Nephron progenitor cell (in vitro differentiated cells): ENCODE measurements around the gene LCTL.

ENCODE experiments used
- DNase-seq: peaks from one replicate; pipeline ENCODE4 v3.0.0; 2021
- H3K27ac Mint-ChIP-seq: 2 replicates; pipeline ENCODE4 v1.8.0; 2021; ENCODE audit warnings: mild to moderate bottlenecking, moderate library complexity, mixed read lengths
- H3K27me3 Mint-ChIP-seq: 2 replicates; pipeline ENCODE4 v1.8.0; 2021; ENCODE audit warnings: mild to moderate bottlenecking, low read depth, mixed read lengths; ENCODE audit not compliant: poor library complexity
- H3K36me3 Mint-ChIP-seq: 2 replicates; pipeline ENCODE4 v1.8.0; 2021; ENCODE audit warnings: low read depth, mixed read lengths
- H3K4me1 Mint-ChIP-seq: 2 replicates; pipeline ENCODE4 v1.8.0; 2021; ENCODE audit warnings: mixed read lengths
- H3K4me3 Mint-ChIP-seq: 2 replicates; pipeline ENCODE4 v1.8.0; 2021; ENCODE audit warnings: mild to moderate bottlenecking, moderate library complexity, mixed read lengths
- H3K9me3 Mint-ChIP-seq: 2 replicates; pipeline ENCODE4 v1.8.0; 2021; ENCODE audit warnings: mild to moderate bottlenecking, moderate library complexity, mixed read lengths
- CTCF ChIP-seq: fragments of 200-600 bp; sonication (generic); IDR thresholded peaks from 2 replicates; pipeline ENCODE4 v1.5.0; 2021; ENCODE audit warnings: antibody characterized with exemption

The LCTL gene

GRCh38 chr15:66599536-66600239 lies 33.9 kb upstream of the LCTL start:
- H3K36me3 Mint-ChIP-seq, result no peaks in the 10 kb centered on the region
- peaks cover 11% of the 10 kb centered on the region for H3K27me3 Mint-ChIP-seq

GRCh38 chr15:66598095-66598815 lies 32.5 kb upstream of the LCTL start:
- no peak for DNase-seq
- Mint-ChIP-seq H3K27me3 (peaks cover 12% of the 10 kb centered on the region), H3K4me1 (peaks cover 2% of the 10 kb centered on the region), H3K9me3 (no peaks in the 10 kb centered on the region), H3K36me3 (no peaks in the 10 kb centered on the region), H3K27ac (no peak overlapping the region), H3K4me3 (no peak overlapping the region)
- no peak for TF ChIP-seq CTCF

More at GRCh38 chr15:66599536-66600239, 33.9 kb upstream of the LCTL start:
- H3K9me3 Mint-ChIP-seq, result no peaks in the 10 kb centered on the region
- no peak overlapping the region for H3K27ac Mint-ChIP-seq
- peaks cover 8% of the 10 kb centered on the region for H3K4me1 Mint-ChIP-seq
- no peak for DNase-seq
- H3K4me3 Mint-ChIP-seq, result no peak overlapping the region
- no peak for TF ChIP-seq CTCF

- H3K36me3 Mint-ChIP-seq, result no peaks in the 10 kb centered on the region
- no peak overlapping the region for H3K4me3 Mint-ChIP-seq
- no peak overlapping the region for H3K27ac Mint-ChIP-seq
- peaks cover 6% of the 10 kb centered on the region for H3K4me1 Mint-ChIP-seq
- TF ChIP-seq CTCF, result no peak
- H3K27me3 Mint-ChIP-seq, result peaks cover 14% of the 10 kb centered on the region
- no peaks in the 10 kb centered on the region for H3K9me3 Mint-ChIP-seq
- no peak for DNase-seq
Measured at GRCh38 chr15:66595931-66596545, 30.2 kb upstream of the LCTL start.

GRCh38 chr15:66595332-66595731 lies 29.5 kb upstream of the LCTL start:
- no peak for TF ChIP-seq CTCF
- no peak overlapping the region for H3K4me3 Mint-ChIP-seq

GRCh38 chr15:66594836-66595235 lies 29.0 kb upstream of the LCTL start:
- H3K27me3 Mint-ChIP-seq, result peaks cover 9% of the 10 kb centered on the region
- peaks cover 6% of the 10 kb centered on the region for H3K4me1 Mint-ChIP-seq
- no peak overlapping the region for H3K27ac Mint-ChIP-seq
- TF ChIP-seq CTCF, result no peak
- no peaks in the 10 kb centered on the region for H3K9me3 Mint-ChIP-seq
- no peak for DNase-seq
- H3K36me3 Mint-ChIP-seq, result no peaks in the 10 kb centered on the region
- H3K4me3 Mint-ChIP-seq, result no peak overlapping the region

More at GRCh38 chr15:66595332-66595731, 29.5 kb upstream of the LCTL start:
- no peak for DNase-seq
- peaks cover 6% of the 10 kb centered on the region for H3K4me1 Mint-ChIP-seq
- H3K27me3 Mint-ChIP-seq, result peaks cover 9% of the 10 kb centered on the region
- no peaks in the 10 kb centered on the region for H3K9me3 Mint-ChIP-seq
- no peaks in the 10 kb centered on the region for H3K36me3 Mint-ChIP-seq
- no peak overlapping the region for H3K27ac Mint-ChIP-seq
